DMS114 treated with DMSO at 0.1 percent for 48 hours (cell line): ENCODE data around the gene APOO.

ENCODE experiments used
- DNase-seq: peaks from one replicate; lab custom pipeline; 2025; ENCODE audit not compliant: unreplicated experiment; lab: John Stamatoyannopoulos, UW

APOO gene

GRCh38 chrX:23788946-23789345 is 118.8 kb downstream of the APOO start:
- DNase-seq: no peak

GRCh38 chrX:23788521-23788920 is 119.2 kb downstream of the APOO start:
- no peak for DNase-seq

GRCh38 chrX:23787745-23788118 is 120.0 kb downstream of the APOO start:
- no peak for DNase-seq

GRCh38 chrX:23786268-23786815 is 121.4 kb downstream of the APOO start:
- DNase-seq: no peak

- no peak for DNase-seq
Observed at GRCh38 chrX:23785580-23785979, 122.2 kb downstream of the APOO start.

- no peak for DNase-seq
Observed at GRCh38 chrX:23784470-23785331, 123.0 kb downstream of the APOO start.

- DNase-seq: no peak
Observed at GRCh38 chrX:23783589-23784469, 123.9 kb downstream of the APOO start.
